ENCODE results near the gene ZNF90. TPM values are rescaled to one million over a fixed set of nuclear protein-coding genes. Genes with fewer than 3 reads are reported as not detected.

Gene ZNF90
- total and polyA plus RNA-seq, 2 donors (not counting 3 experiments of a cell fraction or from before 2014, with no cell fraction given): 0.92 to 4.1 TPM

DNA sequence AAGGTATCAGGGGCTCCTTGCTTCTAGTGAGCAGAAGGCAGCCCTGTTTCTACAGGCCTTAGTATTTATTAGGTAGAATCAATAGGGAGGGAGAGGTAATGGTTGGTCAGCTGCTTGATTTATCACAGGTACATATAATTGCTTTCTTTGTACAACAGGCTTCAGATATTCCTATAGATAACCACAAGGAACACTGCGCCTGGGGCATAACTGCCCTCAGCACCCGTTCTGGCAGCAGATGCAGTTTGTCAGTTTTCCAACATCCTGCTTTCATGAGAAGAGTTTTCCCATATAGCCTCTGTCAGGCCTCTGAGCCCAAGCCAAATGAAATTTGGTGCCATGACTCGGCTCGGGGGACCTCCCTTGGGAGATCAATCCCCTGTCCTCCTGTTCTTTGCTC is 76.8 kb downstream of the ZNF90 start:
- H4K20me1 ChIP-seq (replicated peaks; ENCODE audit: control insufficient read depth, extremely low read depth, insufficient read depth, low read length): no peaks in the 10 kb centered on the region
- no peak overlapping the region for H3K4me2 ChIP-seq (ENCODE audit: insufficient read depth, low read length)
- CTCF ChIA-PET: no interaction called here
- H3K79me2 ChIP-seq (ENCODE audit: control insufficient read depth, insufficient read depth, low read length): no peaks in the 10 kb centered on the region
- H2AFZ ChIP-seq (ENCODE audit: low read depth, low read length): no peak overlapping the region
- no TSS peak for BruUV-seq (replicated peaks)
- intact Hi-C loops (cut with micrococcal nuclease) (no loop called here), dilution Hi-C loops (cut with MboI; ENCODE audit: extremely low pct_ligation_motif_present, low sequenced_read_pairs) (no loop called here)
- no peaks in the 10 kb centered on the region for H3K9me3 ChIP-seq (replicated peaks; ENCODE audit: control insufficient read depth, insufficient read depth, low read length)
- no peak overlapping the region for H3K27ac ChIP-seq (ENCODE audit: insufficient read depth, low read depth, low read length)
- TF ChIP-seq JUN (IDR thresholded peaks at IDR 0.05; ENCODE audit: borderline replicate concordance, insufficient read depth, insufficient read length, low read depth) (no peak), POLR2A (IDR thresholded peaks at IDR 0.05; ENCODE audit: low read depth, low read length) (no peak), EZH2 (IDR thresholded peaks at IDR 0.05; ENCODE audit: borderline replicate concordance, low read depth, low read length, severe bottlenecking) (no peak), GATA2 (IDR thresholded peaks at IDR 0.05; ENCODE audit: insufficient read depth, insufficient read length, low read depth, low read length) (no peak), POLR2AphosphoS5 (IDR thresholded peaks at IDR 0.05; ENCODE audit: insufficient read depth, low read depth, low read length) (no peak), FOS (IDR thresholded peaks at IDR 0.05; ENCODE audit: borderline replicate concordance, insufficient read depth, low read length) (no peak), MYC (IDR thresholded peaks at IDR 0.05; ENCODE audit: low read depth, low read length) (no peak)
- TF ChIP-seq, protein P1, sequence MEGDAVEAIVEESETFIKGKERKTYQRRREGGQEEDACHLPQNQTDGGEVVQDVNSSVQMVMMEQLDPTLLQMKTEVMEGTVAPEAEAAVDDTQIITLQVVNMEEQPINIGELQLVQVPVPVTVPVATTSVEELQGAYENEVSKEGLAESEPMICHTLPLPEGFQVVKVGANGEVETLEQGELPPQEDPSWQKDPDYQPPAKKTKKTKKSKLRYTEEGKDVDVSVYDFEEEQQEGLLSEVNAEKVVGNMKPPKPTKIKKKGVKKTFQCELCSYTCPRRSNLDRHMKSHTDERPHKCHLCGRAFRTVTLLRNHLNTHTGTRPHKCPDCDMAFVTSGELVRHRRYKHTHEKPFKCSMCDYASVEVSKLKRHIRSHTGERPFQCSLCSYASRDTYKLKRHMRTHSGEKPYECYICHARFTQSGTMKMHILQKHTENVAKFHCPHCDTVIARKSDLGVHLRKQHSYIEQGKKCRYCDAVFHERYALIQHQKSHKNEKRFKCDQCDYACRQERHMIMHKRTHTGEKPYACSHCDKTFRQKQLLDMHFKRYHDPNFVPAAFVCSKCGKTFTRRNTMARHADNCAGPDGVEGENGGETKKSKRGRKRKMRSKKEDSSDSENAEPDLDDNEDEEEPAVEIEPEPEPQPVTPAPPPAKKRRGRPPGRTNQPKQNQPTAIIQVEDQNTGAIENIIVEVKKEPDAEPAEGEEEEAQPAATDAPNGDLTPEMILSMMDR (IDR thresholded peaks at IDR 0.05; ENCODE audit: extremely low read depth in 1 of 2, insufficient read depth in 1 of 2, low read depth in 1 of 2, low read length in 2 of 2): no peak
- TF ChIP-seq, protein P2, sequence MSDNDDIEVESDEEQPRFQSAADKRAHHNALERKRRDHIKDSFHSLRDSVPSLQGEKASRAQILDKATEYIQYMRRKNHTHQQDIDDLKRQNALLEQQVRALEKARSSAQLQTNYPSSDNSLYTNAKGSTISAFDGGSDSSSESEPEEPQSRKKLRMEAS (IDR thresholded peaks at IDR 0.05; ENCODE audit: insufficient read depth, insufficient read length): no peak
- no peaks in the 10 kb centered on the region for H3K4me1 ChIP-seq (ENCODE audit: control insufficient read depth, extremely low read depth, insufficient read depth, low read length)
- H3K4me3 ChIP-seq (replicated peaks in 1 of 3; ENCODE audit: insufficient read depth in 1 of 3, low read depth in 1 of 3, low read length in 3 of 3): no peak overlapping the region
- no peak for FAIRE-seq
- H3K36me3 ChIP-seq (ENCODE audit: control insufficient read depth in 2 of 2, extremely low read depth in 1 of 2, insufficient read depth in 2 of 2, low read length in 2 of 2): no peaks in the 10 kb centered on the region
- no peak overlapping the region for H3K9ac ChIP-seq (replicated peaks; ENCODE audit: extremely low read depth, insufficient read depth, low read length)
- H3K9me1 ChIP-seq (replicated peaks; ENCODE audit: control insufficient read depth, extremely low read depth, insufficient read depth, low read length): no peaks in the 10 kb centered on the region
- POLR2A ChIA-PET: no interaction called here
- no peaks in the 10 kb centered on the region for H3K27me3 ChIP-seq (ENCODE audit: control insufficient read depth in 2 of 2, insufficient read depth in 2 of 2, low read length in 2 of 2)
- no peak for DNase-seq (ENCODE audit: low read depth, low spot score)
